ENCODE measurements around the gene CD28.

CD28 gene

DNA sequence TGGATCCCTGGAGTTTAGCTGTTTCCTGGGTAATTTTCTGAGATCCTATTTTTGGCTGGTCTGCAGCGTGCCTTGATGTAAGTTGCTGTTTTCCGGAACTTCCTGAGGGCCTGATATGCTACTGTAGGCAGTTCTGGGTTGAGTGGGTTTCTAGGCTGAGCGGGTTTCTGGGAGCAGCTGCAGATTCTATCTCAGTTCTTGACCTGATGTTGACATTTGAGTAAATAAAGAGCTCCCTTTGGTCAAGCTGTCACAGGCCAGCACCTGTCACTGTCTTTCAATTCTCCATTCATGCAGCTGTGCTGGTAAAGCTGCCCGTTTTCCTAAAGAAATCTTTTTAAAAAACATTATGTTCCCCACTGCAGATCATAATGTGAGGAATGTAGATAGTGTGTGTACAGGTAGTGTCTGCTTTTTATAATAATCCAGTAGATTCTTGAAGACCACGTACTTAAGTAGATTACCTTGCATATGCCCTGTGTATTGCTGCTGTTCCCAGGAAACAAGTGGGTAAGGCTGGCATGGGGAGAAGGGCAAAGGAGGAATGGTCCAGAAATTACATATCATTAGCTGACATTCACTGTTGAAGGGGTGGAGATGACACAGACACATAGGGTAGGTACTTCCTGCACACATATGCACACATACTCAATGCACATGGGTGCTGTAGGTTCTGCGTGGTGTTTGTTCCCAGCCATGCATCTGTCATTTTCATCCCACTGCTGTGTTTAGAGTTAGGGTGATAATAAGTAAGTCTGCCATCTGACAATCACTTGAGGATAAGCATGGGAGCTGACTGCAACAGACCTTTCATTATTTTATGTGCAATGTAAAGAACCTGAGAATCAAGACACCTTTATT lies 25.9 kb downstream of the CD28 start:
- DNase-seq (ENCODE audit: low read depth) = no peak
- H3K4me3 ChIP-seq (ENCODE audit: low read depth, low read length) = no peak overlapping the region
- TF ChIP-seq CTCF (IDR thresholded peaks at IDR 0.05; ENCODE audit: insufficient read depth, low read depth, low read length, missing control alignments) = no peak

DNA sequence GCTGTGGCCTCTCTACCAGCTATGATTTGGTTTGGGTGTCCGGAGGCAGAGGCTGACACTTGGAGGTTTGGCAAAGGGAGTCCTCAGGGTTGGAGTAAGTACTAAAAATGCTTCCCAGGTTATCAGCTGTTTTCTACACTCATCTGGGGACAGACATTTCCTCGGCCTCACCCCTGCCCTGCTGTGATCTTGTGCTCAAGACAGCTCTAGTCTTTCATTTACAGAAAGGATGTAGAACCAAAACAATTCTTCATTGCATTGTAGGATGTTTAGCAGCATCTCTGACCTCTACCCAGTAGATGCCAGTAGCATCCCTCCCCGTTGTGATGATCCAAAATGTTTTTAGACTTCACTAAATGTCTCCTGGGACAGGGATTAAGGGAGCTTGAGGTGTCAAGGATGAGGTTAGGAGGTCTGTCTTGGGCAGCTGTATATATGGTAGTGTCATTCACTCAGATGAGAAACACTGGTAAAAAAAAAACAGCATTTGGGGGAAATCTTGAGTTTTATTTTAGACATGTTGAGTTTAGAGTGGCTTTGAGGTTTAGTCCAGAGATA lies 26.6 kb downstream of the CD28 start:
- no peak for TF ChIP-seq CTCF (IDR thresholded peaks at IDR 0.05; ENCODE audit: insufficient read depth, low read depth, low read length, missing control alignments)
- DNase-seq (ENCODE audit: low read depth) = no peak
- H3K4me3 ChIP-seq (ENCODE audit: low read depth, low read length) = no peak overlapping the region

GRCh38 chr2:203733684-203734083 lies 27.2 kb downstream of the CD28 start:
- TF ChIP-seq CTCF (IDR thresholded peaks at IDR 0.05; ENCODE audit: insufficient read depth, low read depth, low read length, missing control alignments) = no peak
- no peak overlapping the region for H3K4me3 ChIP-seq (ENCODE audit: low read depth, low read length)
- no peak for DNase-seq (ENCODE audit: low read depth)

GRCh38 chr2:203734276-203734983 lies 28.0 kb downstream of the CD28 start:
- no peak overlapping the region for H3K4me3 ChIP-seq (ENCODE audit: low read depth, low read length)
- DNase-seq (ENCODE audit: low read depth) = no peak
- no peak for TF ChIP-seq CTCF (IDR thresholded peaks at IDR 0.05; ENCODE audit: insufficient read depth, low read depth, low read length, missing control alignments)

DNA sequence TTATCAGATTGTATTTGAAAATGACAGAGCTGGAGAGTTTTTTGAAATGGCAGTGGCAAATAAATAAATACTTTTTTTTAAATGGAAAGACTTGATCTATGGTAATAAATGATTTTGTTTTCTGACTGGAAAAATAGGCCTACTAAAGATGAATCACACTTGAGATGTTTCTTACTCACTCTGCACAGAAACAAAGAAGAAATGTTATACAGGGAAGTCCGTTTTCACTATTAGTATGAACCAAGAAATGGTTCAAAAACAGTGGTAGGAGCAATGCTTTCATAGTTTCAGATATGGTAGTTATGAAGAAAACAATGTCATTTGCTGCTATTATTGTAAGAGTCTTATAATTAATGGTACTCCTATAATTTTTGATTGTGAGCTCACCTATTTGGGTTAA lies 30.9 kb downstream of the CD28 start:
- DNase-seq (ENCODE audit: low read depth) = peak; percentile 38
- no peak for TF ChIP-seq CTCF (IDR thresholded peaks at IDR 0.05; ENCODE audit: insufficient read depth, low read depth, low read length, missing control alignments)
- no peak overlapping the region for H3K4me3 ChIP-seq (ENCODE audit: low read depth, low read length)

DNA sequence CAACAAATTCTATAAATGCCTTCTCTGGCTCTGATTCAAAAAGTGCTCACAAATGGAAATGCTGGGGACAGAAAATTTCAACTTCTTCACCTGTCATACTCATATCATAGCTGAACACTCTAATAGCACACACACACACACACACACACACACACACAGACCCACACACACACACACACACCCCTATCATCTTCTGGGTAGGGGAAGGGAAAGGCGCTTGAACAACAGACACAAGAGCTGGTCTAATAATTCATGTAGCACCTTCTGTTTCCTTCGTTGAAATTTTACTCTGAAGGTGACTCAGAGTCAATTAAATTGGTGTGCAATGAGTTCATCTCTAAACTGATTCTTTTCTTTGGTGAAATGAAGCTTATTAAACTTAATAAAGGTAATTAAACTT lies 32.9 kb downstream of the CD28 start:
- no peak for DNase-seq (ENCODE audit: low read depth)
- no peak for TF ChIP-seq CTCF (IDR thresholded peaks at IDR 0.05; ENCODE audit: insufficient read depth, low read depth, low read length, missing control alignments)
- H3K4me3 ChIP-seq (ENCODE audit: low read depth, low read length) = no peak overlapping the region
